Measurements from ENCODE around the gene PLCB4. TPM values are rescaled to one million over a fixed set of nuclear protein-coding genes. Genes with fewer than 3 reads are reported as not detected.

Gene PLCB4
- total RNA-seq, 1 donor from 2014 or later = 2.1 TPM

DNA sequence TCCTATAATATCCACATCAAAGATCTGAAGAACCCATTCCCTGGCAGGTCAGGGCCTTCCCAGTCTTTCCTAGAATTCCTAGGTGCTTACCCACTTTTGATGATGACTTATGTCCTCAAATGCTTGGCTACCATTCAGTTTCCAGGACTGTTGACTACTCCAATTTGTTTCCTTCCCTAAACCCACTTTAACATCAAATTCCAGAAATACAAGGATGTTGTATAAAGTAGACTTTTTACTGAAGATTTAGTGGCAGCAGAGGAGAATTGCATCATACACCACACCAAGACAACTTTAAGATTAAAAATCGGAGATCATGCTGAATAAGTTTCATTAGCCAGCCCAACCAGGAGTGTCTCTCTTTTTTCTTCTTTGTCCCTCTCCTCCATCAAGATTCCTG lies 242.2 kb downstream of the PLCB4 start:
- no peak for DNase-seq (ENCODE audit: low read depth in 2 of 2)

DNA sequence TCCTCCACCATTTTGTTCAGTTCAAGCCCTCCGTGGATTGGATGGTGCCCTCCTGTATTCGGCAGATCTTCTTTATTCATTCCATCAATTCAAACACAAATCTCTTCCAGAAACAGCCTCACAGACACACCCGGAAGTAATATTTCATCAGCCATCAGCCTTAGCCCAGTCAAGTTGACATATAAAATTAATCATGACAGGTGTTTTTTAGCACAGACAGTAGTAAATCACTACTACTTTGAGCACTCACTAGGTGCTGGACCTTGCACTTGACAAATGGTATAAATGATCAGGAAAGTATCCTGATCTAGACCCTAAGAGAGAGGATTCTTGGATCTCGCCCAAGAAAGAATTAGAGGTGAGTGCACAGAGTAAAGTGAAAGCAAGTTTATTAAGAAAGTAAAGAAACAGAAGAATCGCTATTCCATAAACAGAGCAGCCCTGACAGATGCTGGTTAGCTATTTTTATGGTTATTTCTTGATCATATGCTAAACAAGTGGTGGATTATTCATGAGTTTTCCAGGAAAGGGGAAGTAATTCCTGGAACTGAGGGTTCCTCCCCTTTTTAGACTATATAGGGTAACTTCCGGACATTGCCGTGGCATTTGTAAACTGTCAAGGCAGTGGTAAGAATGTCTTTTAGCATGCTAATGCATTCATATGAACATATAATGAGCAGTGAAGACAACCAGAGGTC lies 250.9 kb downstream of the PLCB4 start:
- DNase-seq (ENCODE audit: low read depth in 2 of 2) = no peak

DNA sequence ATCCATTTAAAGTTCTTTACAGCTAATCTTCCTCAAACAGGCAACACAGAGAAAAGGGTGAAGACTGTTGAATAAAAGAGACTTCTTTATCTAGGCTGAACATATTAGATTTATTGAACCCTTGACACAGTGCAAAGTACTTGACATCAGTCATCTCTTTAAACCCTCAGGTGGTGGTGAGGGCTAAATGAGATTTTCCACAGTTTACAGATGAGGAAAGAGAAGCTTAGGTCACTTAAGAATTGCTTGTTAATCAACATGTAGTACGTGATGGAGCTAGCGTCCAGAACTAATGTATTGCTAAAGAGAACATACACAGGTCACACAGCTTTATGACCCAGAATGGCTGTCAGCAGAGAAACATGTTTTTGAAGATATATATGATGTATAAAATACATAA lies 252.1 kb downstream of the PLCB4 start:
- no peak for DNase-seq (ENCODE audit: low read depth in 2 of 2)

DNA sequence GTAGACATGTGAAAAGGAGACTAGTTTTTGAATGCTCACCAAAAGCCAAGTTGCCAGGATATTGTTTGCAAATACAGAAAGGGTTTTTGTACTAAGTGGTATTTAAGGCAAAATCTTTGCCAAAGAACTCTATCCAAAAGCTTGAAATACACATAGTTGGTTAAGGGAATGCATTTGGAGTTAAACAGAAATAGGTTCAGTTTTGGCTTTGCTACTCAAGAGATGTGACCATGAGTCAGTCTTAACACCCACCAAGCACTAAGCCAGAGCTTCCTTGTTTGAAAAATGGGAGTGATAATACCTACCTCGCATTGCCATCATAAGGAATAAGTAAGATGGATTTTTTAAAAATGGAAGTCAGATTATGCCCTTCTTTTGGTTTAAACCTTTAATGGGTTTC lies 253.8 kb downstream of the PLCB4 start:
- DNase-seq (ENCODE audit: low read depth in 2 of 2) = no peak

DNA sequence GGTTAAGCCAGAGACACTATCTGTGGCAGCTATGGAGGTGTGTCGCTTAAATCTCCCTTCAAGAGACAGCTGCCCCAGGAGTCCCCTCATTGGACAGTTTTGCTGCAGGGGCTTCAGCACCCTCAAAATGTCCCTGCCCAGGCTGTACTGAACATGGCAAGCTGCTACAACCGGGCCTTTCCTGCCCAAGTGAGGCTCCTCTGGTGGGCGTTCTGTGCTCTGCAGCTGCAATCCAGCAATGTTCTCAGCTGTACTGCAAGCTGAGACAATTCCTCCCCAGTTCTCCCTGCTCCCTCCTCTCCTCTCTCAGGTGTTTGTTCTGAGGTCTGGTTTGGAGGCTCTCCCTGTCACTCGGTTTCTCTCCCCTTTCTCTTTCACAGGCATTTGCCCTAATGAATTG lies 254.7 kb downstream of the PLCB4 start:
- no peak for DNase-seq (ENCODE audit: low read depth in 2 of 2)

DNA sequence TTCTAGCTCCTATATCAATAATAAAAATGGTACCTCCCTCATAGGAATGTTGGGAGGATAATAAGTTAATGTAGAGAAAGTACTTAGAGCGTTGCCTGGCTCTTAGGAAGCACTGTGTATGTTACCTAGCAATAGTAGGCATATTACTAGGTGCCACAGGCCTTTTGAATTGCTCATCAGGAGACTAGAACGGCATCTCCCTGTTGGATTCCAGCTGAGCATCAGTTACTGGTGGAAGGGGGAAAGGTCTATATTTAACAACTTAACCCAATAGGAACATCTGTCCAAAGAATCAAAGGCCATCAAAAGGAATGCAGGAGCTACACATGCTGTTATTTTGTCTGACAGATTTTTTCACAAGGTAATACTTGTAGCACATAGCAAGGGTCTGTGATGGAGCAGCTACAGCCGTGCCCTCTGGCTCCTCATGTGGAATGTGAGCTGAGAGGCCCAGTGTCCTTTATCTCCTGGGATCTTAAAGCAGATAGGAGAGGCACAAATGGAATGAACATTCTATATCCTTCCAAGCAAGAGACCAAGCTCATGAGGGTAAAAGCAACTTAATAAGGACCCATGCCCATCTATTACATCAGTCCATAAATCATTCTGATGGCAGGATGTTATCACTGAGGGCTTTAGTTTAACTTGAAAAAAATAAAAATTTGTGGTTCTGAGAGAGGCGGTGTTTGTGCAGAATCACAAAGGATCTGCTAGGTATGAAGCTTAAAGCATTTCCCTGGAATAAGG lies 260.6 kb downstream of the PLCB4 start:
- no peak for DNase-seq (ENCODE audit: low read depth in 2 of 2)

DNA sequence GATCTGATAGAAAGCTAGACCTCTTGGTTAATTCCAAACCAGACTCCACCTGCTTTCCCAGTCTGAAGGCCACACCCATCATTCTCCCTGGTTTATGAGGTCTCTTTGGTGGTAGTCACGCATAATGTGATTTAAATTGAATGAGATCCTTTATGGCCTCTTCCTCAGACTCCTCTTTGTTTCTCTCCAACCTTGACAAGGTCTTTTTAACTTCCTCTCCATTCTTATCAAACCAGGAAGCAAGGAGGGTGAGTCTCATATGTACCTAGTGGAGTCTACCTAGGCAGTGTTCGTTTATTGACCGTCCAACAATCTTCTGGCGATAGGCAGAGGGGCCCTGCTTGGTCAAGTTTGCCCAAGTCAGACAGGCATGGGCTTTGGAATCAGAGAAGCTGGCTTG lies 261.3 kb downstream of the PLCB4 start:
- DNase-seq (ENCODE audit: low read depth in 2 of 2) = no peak

DNA sequence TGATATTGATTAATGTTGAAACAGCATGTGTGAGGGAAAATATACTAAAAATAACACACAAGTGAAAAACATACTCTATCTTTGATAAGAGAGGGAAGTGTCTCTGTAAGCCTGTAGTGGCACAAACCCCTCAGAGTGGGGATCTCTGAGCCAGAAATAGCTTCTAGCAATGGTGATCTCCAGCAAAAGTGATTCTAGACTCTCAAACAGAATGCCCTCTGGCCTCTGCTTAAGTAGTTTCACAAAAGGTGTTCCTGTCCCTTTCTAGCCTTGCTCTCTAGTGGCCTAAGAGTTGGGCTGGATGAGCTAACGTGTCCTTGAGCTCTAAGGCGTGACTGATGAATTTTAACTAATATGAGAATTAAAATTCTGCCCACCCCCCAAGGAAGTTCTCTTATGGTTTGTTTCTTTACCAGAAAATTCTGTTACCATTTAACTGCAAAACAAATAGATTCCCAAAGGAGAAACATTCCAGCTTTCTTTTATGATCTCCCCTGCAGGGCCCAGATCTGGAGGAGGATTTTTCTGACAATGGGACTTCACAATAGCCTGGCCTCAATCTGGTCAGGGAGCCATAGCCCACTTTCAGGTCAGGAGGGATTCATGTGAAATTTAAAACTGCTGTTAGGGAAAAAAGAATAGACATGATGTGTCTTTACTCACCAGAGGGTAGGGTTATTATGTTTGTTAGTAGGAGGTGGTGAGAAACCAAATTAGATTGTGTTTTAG lies 263.0 kb downstream of the PLCB4 start:
- no peak for DNase-seq (ENCODE audit: low read depth in 2 of 2)

DNA sequence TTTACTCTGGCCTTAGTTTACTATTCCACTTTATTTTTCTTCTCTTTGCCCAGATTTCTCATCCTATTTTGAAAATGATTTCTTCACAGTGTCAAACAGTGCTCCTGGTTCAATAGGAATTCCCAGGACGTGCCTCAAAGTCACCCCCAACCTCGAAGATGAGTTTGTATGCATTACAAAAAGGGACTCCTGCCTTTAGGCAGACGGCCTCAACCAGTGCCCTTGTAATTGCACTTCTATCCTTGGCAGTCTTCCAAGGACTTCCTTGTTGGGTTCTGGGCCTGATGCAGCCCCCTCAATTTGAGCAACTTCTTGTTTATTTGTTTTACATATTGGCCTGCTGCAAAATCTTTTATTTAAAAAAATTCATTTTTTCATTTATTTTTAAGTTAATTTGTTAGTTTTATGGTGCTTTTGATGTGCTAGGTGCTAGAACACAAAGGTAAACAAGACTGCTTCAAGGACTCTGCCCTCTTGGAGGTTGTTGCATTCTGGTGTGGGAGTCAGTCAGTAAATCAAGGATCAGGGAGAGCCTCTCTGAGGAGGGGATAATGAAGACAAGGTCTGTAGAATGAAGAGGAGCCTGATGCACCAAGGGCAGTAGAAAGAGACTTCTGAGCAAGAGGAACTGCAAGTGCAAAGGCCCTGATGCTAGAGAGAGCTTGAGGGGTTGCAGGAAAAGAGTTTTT lies 264.0 kb downstream of the PLCB4 start:
- DNase-seq (ENCODE audit: low read depth in 2 of 2) = no peak

DNA sequence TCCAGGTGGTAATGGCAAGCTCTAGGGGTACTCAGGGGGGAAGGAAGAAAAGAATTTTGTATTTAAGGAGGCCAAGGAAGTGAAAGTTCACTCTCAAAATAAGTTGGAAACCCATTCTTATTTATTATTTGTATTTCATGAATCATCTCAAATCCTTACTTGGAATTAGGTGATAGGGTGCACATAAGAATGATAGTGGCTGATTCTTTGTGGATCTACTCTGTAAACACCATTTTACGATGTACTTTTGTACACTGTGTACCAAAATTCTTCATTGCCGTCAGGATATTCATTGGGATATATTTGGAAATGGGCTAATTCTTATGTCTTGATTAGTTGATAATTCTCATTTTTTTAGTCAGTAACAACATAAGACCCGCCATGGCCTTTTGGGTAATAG lies 266.0 kb downstream of the PLCB4 start:
- no peak for DNase-seq (ENCODE audit: low read depth in 2 of 2)

DNA sequence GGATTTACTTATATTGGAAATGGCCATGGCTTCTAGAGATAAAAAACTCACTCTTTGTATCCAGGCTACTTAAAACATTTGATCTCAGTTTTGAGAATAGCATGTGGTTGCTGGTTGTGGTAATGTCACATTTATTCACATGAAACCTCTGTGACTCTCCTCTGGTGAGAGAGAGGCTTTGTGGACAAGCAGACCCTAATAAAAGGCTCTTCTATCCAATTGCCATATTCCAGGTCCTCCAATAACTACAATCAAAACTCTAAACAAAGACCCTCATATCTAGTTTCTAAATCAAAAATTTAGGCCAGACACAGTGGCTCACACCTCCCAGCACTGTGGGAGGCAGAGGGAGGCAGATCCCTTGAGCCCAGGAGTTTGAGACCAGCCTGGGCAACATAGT lies 269.2 kb downstream of the PLCB4 start:
- no peak for DNase-seq (ENCODE audit: low read depth in 2 of 2)

DNA sequence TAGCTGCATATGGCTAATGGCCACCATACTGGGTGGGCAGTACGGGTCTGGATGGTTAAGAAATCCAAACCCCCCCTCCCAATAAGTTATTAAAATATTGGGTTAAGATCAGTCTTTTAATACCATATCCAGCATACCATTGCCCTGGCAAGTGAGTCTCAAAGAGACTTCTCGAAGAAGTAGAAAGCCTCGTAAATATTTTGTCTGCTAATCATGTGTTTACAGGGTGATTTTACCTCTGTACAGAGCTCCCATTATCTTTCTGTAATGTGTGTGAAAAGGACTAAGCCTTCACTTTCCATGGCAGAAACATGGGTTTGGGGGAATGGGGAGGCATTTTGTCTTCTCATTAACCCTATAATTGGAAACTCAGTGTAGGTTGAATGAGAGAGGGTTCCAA lies 270.8 kb downstream of the PLCB4 start:
- DNase-seq (ENCODE audit: low read depth in 2 of 2) = no peak

DNA sequence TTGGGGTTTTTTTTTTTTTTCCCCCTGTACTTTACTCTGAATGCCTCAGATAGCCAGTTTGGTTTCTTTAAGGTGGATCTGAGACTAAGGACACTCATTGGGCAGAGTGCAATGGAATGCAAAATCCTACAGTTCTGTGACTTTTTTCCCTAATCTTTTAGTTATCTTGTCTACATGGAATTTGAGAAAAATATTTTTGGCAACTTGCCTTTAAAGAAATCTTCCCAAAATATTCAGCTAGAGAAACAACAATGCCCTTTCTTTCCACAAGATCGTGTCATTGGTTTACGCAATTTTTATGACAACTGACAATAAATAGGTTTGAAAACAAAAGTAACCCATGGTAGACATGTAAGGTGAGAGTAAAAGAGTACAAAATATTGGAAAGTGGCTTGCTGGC lies 273.8 kb downstream of the PLCB4 start:
- DNase-seq (ENCODE audit: low read depth in 2 of 2) = no peak

DNA sequence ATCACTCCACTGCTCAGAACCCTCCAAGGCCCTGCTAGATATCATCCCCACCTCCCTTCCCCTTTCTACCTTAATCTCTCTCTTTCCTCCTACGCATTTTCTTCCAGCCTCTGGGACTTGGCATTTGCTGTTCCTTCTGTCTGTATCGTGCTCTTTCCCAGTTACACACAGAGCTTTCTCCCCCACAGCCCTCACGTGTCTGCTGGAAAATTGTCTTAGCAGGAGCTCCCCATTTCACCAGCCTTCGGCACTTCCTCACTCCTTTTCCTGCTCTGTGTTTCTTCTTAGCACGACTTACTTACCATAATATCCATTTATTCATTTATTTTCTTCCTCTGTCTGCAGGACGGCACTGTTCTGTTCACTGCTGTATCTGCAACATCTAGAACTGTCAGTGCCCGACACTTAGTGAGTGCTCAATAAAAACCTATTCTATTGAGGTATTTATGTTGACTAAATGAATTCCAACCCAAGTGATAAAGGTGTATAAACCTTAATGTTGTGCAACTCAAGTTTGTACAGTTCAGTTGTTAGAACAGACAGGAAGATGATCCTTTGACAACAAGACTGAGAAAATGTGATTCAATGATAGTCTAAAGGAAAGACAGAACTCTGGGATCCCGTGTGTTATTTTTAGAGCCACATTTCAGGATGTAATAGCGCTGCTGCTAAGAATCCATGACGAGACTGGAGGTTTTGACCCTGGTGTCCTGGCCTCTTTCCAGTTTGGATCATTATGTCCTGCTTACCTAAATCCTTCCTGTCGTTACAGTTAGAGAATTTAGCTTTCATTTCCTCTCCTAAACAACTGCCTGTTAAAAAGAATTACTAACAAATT lies 275.4 kb downstream of the PLCB4 start:
- peak; percentile 79 to 97 for DNase-seq (ENCODE audit: low read depth in 2 of 2)

DNA sequence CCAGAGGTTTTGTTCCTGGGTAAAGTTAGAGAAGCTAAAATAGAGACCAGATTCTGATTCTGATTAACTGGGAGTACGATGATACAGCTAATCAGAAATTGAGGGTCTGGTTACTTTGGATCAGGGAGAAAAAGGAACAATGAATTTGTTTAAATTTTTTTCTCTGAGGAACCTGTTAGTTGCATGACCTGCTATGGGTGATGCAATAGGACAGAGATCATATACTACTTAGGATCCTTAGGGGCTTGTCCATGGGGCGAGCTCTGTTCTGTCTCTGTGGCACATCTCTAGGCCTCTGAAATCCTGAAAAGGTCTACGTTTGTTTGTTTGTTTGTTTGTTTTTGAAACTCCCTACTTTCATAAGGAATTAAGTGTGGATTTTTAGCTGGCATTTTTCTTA lies 279.4 kb downstream of the PLCB4 start:
- DNase-seq (ENCODE audit: low read depth in 2 of 2) = no peak

DNA sequence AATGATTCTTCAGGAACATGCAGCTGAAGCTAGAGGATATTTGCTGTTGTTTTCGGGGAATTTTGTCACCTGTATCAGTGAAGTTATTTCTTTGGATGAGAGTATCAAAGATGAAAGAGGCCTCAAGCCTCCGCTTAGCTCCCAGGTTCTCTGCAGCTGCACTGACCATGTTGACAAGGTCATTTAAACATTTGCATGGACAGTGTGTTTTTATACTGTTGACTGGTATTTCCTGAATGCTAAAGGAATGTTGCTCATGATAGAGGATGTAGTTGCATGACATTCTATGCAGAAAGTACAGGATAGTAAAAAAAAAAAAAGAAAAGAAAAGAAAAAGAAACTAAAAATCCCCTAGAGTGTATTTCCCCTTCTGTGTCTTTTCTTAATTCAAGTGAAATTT lies 279.9 kb downstream of the PLCB4 start:
- peak; percentile 43 to 61 for DNase-seq (ENCODE audit: low read depth in 2 of 2)

DNA sequence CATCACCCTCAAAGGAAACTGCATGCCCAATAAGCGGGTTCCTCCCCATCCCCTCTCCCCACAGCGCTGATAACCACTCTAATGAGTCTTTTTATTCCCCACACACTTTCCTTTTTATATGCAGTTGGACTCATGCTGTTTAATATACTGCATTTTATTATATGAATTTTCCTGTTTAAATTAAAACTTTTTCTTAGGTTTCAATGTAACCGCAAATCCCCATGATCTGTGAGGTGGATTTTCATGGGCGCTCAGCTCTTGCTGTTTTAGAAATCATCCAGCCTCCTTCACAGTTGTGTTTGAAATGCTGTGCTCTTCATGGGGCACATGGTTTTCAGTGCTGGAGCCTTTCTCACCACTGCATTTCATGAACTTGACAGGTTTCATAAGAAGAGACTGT lies 280.4 kb downstream of the PLCB4 start:
- no peak for DNase-seq (ENCODE audit: low read depth in 2 of 2)

DNA sequence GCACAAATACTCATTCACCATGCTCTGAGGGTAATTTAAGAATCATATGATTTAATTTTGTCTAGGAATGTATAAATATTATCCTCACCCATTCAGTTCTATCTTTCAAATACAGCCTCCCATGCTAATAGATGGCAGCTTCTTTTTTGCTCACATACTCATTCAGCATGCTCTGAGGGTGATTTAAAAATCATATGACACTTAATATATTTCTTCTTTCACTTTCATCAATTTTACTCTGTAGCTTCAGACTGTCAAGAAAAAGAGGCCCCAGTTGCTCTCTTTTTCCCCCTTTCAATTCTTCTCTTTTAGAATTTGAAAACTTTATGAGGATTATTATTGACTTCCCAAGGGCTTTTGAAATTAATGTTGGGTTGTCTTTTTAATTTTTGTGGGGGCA lies 283.9 kb downstream of the PLCB4 start:
- no peak for DNase-seq (ENCODE audit: low read depth in 2 of 2)

DNA sequence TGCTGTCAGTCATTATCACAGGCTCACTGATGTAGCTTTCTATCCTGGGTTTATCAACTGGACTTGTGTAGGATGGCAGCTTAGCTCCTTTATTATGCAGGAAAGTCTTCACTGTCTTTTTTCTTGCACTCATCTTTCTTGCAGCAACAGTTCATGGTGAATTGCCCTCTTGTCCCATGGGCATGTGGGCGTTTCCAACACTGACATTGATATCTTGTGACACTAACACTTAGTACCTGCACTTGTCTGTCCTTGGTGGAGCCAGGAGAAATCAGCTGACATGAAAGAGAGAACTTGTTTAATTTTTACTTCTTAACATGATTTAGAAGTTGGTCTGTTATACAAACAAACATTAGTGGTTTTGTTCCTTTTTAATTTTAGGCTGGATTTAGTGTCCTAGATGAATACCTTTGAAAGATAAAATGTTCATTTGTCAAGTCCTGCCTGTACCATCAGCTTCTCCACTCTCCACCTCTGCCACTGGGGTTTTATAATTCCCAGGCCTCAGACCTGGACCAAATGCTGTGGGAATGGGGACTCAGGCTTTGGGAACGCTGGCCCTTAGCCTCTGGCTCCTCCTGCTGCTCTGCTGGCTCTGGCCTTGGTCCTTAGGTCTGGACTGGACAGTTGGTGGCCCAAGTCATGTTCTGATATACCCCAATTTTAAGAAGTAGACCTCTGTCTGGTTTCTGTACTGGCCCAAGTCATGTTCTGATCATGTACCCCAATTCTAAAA lies 284.5 kb downstream of the PLCB4 start:
- DNase-seq (ENCODE audit: low read depth in 2 of 2) = no peak

DNA sequence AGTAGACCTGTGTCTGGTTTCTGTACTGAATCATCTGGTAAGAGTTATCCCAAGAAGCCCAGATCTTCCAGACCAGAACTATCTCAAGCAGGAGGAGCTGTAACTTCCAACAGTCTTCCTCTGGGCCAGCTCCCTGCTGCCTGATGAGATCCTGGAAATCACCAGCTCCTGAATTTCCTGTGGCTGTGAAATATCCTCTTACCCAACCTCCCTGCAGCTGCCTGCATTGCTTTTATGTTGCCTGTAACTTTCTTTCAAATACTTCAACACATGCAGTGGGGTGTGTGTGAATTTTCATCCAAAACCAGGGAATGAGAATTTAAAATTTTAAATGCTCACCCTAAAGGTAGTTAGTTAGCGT lies 285.0 kb downstream of the PLCB4 start:
- peak in 1 of 2 donors; percentile 36 for DNase-seq (ENCODE audit: low read depth in 2 of 2)

DNA sequence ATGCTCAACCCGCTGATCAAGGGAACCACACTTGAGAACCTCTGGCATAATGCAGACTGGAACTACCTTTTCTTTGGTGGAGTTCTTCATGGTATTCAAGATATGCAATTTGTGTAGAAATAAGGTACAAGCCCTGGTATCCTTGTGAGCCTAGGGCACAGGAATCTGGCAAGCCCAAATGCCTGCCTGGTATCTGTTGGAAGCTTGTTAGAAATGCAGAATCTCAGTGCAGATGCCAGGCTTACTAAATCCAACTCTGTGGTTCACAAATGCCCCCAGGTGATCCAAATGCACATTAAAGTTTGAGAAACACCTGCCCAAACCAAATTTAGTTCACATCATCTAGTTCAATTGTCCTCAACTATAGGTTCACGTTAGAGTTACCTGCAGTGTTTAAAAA lies 285.7 kb downstream of the PLCB4 start:
- no peak for DNase-seq (ENCODE audit: low read depth in 2 of 2)

All from dermis microvascular lymphatic vessel endothelial cell (primary cell).